GM19397 (cell line): Measurements from ENCODE around the gene FRG2.
"Not testable (repeated sequence)": the region's sequence is repeated elsewhere in the genome, so short reads cannot be mapped to it uniquely, and the experiment has no call there.

ENCODE experiments used
- ATAC-seq: cut with Tn5 transposase; IDR thresholded peaks from one replicate; pipeline ENCODE4 v1.9.1; 2021; ENCODE audit warnings: mild to moderate bottlenecking, moderate library complexity; ENCODE audit not compliant: unreplicated experiment

Gene FRG2

DNA sequence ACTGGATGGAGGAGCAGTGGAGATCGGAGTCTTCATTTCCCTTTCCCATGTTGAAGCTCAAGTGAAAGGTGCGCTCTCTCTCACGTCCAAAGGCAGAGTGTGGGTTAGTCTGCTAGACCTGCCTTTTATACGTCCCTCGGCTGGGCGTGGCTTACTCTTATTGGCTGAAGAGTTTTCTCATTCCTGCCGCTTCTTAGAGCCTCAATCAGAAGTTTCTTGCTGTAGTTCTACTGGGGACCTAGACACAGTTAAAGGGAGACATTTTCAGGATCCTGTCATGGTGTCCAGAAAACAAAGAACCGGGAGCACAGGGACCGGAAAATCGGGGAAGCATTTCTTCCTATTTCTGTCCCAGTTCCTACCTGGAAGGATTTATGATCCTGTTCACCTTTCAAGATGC, at the start of gene FRG2:
FRG2 (minus strand) TSS at position 101 of the 400 bp plus-strand sequence; CDS start at position 49, 52 bp downstream.
- not testable (repeated sequence) for ATAC-seq

DNA sequence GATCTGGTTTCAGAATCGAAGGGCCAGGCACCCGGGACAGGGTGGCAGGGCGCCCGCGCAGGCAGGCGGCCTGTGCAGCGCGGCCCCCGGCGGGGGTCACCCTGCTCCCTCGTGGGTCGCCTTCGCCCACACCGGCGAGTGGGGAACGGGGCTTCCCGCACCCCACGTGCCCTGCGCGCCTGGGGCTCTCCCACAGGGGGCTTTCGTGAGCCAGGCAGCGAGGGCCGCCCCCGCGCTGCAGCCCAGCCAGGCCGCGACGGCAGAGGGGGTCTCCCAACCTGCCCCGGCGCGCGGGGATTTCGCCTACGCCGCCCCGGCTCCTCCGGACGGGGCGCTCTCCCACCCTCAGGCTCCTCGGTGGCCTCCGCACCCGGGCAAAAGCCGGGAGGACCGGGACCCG, 41.3 kb upstream of the FRG2 start:
- not testable (repeated sequence) for ATAC-seq

DNA sequence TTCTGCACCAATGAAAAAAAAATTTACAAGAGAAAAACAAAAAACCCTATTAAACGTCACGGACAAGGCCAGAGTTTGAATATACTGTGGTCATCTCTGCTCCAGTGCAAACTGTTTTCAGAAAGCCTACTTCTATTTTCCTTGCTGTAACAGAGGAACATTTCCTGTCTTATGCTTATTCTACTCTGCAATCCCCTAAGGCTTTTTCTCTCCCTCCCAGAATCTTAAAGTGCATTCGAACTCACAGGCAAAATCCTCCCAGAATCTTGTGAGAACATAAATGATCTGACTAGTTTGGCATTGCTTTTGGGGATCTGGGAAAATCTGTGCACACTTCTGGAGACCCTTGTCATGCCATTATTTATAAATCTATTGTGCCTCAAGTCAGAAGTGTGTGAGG, 37.7 kb upstream of the FRG2 start:
- ATAC-seq: not testable (repeated sequence)

DNA sequence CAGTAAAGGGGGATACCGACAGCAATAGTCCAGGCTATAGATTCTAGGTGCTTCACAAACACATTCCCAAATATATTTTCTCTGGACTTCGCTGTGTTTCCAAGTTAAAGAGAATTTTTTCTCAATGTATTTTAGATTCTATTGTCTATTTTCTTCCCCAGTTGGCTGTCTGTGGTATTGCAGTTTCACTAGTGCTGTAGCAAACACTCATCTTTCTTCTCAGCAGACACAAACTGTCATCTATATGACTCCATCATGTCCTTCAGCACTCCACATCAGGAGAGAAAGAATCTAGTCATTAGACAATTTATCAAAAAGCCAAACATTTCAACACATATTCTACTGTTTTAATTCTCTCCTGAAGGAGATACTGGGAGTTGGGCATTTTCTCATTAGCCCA, 37.3 kb upstream of the FRG2 start, which contains the start of gene DBET:
DBET (plus strand) TSS at position 161 of the 400 bp plus-strand sequence.
- not testable (repeated sequence) for ATAC-seq

DNA sequence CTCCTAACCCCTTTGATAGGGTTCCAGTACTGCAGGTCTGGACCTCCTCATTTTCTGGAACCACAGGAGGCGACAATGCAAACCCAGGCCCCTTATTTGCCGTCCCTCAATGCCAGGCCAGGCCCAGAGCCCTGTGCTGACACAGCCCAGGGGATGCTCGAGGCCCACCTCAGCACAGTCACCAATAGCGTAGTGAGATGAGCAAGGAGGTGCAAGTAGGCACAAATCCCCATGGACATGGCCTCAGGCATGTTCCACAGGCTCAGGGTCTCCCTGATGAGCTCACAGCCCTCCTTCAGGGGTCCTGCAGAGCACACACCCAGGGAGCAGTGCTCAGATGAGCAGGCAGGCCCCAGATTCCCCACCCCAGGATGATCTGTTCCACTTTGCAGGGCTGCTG, 31.9 kb upstream of the FRG2 start:
- not testable (repeated sequence) for ATAC-seq

DNA sequence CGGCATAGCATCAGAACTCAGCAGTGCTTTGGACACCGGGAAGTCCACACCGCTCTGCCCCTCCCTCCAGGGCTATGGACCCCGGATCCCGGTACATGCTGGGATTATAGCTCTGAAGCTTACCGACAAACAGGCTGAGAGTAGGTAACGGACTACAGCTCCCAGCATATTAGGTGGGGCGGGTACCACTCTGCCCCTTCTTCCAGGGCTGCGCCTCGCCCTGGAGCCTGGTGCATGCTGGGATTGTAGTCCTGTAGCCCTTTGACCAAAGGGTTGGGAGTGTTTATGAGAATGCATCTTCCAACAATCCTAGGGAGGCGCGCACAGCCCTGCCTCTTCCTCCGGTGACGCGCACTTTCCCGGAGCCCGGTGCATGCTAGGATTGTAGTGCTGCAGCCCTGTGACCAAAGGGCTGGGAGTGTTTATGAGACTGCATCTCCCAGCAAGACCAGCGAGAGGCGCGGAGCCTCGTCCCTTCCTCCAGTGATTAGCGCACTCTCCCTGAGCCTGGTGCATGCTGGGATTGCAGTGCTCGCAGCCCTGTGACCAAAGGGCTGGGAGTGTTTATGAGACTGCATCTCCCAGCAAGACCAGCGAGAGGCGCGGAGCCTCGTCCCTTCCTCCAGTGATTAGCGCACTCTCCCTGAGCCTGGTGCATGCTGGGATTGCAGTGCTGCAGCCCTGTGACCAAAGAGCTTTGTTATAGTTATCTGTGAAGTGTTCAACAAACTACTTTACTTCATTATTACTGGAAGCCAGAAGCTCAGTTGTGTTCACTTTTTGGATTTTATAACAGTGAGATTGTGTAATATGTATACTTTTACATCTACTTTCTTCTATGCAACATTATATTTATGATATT, 22.6 kb upstream of the FRG2 start:
- ATAC-seq: peak; percentile 77

DNA sequence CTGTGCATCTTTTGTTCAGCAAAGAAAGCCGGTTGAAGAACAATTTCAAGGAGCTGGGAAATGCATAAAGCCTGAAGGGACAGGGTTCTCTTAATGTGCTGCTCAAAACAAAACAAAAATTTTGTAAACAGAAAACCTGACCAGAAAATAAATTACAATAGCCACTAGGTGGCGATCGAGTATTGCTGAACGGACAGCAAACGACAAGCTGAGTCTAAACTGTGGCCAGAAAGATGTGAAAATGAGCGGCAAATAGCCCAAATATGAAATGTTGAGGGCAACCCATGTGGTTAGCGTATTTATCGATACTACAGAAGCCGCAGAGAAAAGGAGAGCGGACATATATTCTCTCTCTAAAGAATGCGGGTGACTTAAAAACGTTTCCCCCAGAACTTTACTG, 20.6 kb upstream of the FRG2 start:
- ATAC-seq: not testable (repeated sequence)

DNA sequence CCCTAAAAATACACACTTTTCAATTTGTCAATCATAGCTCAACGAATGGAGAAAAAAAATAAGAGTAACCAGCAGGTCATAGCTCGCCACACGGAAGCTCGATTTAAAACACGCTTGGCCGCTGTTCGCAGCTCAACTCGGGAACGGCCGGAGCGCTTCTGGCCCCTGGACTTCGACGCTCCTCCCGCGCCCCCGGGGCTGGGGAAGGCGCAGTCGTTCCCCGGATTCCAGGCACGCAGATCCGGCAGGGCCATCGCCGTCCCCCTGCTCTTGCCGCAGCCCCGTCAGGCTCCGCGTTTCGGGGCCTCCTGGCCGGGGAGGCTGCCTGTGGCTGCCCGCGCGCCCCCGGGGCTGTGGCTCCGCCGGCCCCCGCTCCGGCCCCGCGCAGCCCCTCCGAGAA, 13.8 kb upstream of the FRG2 start:
- ATAC-seq: not testable (repeated sequence)

DNA sequence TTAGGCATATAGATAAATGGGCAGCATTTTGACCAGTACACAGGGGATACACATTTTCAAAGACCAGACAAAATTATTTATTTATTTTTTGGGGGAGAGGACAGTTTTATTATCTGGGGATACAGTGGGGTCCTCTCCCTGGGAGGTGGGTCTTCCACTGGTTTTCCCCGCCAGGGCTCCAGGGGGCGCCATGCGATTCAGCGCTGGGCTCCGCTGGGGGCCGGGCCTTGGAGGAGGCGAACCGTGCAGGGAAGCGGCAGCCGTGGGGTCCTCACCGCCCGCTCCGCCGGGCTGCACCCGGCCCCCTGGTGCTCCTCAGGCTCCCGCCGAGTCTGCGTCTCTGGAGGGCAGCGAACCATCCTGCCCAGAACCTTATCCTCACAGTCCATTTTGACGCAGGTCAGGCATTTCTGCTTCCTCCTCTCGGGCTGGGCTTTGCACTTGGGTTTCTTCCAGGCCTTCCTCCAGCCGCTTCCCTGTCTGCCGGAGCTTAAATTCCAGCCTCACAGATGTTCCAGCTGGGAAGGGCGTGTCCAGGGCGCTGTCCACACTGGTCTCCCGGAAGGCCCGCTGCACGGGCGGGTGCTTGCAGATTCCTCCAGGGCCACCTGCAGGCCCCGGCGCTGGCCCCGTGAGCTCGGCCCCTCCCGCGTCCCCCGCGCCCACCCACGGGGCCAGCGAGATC, 10.8 kb upstream of the FRG2 start:
- peak; percentile 87 for ATAC-seq

DNA sequence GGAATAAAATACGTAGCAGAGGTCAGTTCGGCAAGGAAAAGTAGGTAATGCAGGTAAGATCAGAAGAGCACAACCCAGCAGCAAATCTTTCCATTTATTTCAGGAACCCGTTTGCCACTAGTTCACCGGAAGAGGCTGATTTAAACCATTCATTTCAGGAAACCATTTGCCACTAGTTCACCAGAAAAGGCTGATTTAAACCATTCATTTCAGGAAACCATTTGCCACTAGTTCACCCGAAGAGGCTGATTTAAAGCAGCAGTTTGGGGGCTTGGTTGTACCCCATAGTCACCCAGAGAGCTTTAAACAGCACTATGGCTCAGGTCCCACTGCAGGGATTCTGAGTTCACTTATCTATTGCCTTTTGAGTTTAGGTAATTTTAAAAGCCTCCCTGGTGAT, 4.2 kb upstream of the FRG2 start:
- ATAC-seq: not testable (repeated sequence)

DNA sequence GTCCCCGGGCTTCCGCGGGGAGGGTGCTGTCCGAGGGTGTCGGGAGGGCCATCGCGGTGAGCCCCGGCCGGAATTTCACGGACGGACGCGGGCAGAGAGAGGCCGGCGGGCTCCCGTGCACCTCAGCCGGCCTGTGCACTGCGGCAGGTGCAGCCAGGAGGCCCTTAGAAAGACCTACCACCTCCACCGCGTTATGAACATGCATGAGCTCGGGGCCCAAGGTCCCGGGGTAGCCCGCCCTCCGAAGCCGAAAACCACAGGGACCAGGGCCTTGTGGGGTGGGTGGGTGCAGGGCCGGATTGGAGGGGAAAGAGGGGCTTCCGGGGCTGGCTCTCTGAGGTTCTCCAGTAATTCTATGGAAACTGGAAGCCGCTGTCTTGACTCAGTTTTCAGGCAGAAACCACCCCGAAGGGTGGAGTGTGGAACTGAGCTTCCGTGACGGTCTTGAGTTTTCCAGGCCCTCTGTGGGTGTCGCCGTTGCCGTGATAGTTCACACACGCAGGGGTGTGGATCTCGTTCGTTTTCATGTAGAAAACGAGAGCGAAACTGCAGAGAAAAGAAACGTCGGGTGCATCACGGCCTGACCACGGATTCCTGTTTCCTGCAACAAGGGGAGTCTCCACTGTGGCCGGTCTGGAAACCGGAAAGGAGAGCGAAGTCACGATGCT, 4.3 kb downstream of the FRG2 start:
- ATAC-seq: peak; percentile 42

DNA sequence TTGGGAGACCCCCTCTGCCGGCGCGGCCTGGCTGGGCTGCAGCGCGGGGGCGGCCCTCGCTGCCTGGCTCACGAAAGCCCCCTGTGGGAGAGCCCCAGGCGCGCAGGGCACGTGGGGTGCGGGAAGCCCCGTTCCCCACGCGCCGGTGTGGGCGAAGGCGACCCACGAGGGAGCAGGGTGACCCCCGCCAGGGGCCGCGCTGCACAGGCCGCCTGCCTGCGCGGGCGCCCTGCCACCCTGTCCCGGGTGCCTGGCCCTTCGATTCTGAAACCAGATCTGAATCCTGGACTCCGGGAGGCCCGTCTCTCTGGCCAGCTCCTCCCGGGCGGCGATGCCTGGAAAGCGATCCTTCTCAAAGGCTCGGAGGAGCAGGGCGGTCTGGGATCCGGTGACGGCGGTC, 5.1 kb downstream of the FRG2 start:
- not testable (repeated sequence) for ATAC-seq

DNA sequence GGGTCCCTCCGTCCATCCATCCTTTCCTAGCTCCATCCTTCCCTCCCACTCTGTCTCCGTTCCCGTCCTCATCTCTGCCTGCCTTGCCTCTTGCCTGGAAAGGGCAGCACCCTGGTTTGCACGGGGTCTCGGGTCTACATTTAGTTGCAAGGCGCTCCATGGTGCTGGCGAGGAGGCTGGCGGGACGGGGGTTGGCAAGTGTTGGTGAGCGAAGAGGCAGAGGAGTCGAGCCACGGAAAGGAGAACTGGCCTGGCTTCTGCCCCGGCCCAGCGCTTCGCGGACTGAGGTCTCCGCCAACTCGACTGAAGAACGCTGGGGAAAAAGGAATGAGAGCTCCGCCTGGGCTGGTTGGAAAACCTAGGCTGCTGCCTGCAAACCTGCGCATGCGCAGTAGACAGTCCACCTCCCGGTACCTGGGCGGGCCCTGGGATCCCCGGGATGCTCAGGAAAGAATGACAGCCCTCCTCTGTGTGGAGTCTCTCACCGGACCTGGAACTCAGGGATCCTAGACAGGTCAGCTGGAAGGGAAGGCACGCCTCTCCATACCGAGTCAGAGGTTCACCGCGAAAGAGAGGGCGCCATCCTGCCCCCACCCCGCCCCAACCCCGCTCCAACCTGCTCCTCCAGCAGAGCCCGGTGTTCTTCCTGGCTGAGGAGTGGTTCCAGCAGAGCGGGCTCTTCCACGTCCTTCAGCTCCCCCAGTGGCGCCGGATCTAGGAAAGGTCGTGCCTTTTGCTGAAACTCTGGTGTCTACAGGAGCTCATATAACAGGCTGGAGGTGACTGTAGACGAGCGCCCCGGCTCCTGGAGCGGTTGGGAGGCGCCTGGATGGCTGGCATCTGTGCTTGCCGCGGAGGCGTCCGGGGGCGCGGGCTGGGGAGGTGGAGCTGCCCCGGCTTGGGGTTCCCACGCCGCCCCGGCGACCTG, 6.0 kb downstream of the FRG2 start:
- no peak for ATAC-seq

DNA sequence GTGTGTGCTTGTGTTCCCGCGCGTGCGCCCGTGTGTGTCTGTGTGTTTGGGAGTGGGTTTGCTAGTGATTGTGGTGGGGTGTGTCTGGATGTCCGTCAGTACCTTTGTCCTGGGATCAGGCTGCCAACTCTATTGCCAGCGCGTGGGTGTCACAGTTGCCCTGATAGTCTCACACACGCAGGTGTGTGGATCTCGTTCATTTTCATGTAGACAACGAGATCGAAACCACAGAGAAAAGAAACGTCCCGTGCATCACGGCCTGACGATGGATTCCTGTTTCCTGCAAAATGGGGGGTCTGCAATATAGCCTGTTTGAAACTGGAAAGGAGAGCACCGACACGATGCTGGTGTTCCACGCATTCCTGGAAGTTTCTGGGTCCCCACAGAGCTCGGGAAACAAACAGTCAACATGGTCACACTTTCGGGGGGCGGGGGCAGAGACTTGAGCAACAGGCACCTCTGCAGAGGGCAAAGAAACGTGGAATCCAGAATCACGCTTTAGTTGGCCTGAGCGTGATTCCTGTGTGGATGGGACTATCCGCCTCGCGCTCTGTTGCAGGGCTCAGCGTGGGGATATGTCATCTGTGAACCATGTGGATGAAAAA, 7.1 kb downstream of the FRG2 start:
- ATAC-seq: not testable (repeated sequence)

DNA sequence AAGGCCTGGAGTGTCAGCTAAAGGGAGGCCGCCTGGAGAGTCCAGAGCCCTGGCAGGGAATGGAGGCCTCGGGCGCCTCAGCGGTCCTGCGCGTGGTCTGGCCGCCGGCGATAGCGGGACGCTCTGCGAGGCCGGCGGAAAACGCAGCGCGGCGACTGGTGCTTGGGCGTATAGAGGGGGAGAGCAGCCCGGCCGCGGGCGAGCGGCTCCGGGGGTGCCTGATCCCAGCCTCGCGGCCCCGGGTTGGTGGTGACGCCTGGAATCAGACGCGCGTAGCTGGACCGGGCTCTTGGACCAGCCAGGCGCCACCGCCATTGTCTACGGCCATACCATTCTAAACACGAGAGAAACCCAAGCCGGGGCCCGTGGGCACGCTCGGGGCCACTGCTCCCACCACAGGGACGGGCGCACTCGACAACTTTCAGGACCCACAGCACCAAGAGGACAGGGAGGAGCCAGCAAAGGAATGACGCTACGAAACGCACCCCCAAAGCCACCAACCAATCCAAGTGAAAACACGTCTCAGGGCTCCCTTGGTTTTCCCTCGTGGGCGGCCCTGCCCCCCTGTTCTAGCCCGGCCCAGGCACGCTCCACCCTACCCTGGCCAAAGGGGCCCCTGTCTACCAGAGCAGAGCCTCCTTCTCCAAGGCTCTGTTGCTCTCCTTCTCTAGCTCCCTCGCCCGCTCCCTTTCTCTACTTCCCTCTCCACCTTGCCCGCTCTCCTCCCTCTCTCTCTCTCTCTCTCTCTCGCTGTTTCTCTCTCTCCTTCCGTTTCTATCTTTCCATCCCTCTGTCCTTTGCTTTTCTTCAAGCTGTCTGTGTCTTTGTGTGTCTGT, 7.8 kb downstream of the FRG2 start:
- no peak for ATAC-seq

DNA sequence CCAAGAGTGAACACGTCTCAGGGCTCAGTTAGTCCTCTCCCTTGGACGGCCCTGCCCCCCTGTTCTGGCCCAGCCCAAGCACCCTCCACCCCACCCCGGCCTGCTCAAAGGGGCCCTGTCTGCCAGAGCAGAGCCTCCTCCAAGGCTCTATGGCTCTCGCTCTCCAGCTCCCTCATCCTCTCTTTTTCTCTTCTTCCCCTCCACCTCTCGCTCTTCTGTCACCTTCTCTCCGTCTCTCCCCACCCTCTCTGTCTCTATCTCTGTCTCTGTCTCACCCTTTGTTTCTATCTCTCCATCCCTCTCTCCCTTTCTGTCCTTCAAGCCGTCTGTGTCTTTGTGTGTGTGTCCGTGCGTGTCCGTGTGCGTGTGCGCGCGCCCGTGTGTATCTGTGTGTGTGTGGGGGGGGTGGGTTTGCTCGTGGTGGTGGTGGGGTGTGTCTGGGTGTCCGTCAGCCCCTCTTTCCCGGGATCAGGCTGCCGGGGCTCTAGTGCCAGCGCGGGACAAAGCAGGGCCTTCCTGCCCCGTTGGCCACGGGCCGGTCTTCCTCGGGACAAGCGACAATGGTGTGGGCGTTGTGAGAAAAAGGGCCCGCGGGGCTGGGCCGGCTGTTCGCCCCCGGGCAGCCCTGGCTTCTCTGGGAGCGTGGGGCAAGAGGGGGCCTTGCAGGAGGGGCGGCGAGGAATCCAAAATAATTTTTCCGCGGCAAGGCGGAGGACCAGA, 8.7 kb downstream of the FRG2 start:
- no peak for ATAC-seq

DNA sequence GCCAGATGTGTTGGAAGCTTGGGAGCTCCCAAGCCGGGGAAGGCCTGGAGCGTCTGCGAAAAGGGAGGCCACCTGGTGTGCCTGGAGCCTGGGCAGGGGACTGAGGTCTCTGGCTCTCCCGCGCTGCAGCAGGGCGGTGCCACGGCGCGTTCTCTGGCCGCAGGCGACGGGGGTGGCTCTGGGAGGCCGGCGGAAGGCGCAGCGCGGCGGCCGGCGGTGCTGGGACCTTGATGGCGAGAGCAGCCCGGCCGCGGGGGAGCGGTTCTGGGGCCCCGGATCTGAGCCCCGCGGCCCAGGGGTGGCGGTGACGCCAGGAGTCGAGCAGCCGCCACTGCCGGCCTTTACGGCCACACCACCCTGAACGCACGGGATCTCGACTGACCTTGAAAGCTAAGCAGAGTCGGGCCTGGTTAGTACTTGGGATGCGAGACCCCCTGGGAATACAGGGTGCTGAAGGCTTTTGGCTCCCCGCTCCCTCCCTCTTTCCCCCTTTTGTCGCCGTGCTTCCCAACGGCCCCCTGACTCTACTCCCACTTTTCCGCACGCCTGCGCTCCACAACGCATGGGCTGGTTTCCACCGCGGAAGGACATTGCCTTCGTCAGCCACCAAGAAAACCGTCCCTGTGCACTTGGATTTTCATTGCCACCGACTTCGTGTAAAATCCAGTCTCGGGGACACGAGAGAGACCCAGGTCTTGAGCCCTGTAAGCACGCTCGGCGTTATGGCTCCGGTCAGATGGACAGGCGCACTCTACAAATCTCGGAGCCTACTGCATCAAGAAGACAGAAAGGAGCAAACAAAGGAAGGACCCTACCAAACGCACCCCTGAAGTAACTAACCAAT, 9.5 kb downstream of the FRG2 start:
- ATAC-seq: no peak
